ENCODE results near the gene CHCHD3.

CHCHD3 gene

DNA sequence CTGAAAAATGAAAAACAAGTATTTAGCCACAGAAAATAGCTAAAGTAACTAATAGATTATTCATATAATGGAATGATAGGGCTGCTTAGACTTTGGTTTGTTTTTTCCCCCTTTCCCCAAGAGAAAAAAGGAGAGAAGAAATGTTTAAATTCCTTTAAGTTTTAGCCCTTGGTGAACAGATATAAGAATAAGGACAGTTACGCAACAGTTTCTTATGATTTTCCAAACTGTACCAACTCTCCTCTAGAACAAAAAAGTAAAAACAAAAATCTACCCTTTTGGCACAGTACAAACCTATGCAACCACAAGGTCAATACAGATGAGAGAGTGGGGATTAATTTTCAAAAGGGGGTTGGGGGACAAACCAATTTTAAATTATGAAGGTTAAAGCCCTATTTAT is 227.7 kb downstream of the CHCHD3 start:
- Histone ChIP-seq H3K4me1 (ENCODE audit: insufficient read depth, low read length, poor library complexity, severe bottlenecking) (no peaks in the 10 kb centered on the region), H3K36me3 (ENCODE audit: insufficient read depth, low read length) (peaks cover 7% of the 10 kb centered on the region; the same call in 1 of the 2 replicates), H3K79me2 (ENCODE audit: insufficient read depth, low read length) (no peaks in the 10 kb centered on the region), H3K9me2 (replicated peaks; ENCODE audit: low read depth, low read length) (no peaks in the 10 kb centered on the region), H3K27me3 (ENCODE audit: insufficient read depth, low read length, poor library complexity, severe bottlenecking) (no peaks in the 10 kb centered on the region), H4K20me1 (ENCODE audit: insufficient read depth, low read length, poor library complexity, severe bottlenecking) (peaks cover 3% of the 10 kb centered on the region), H3K9ac (ENCODE audit: low read depth, low read length, poor library complexity, severe bottlenecking) (no peak overlapping the region), H3K9me3 (ENCODE audit: insufficient read depth, low read depth, low read length) (no peaks in the 10 kb centered on the region), H3F3A (ENCODE audit: low read depth) (no peaks in the 10 kb centered on the region), H2AFZ (ENCODE audit: low read length) (no peak overlapping the region), H3K4me2 (ENCODE audit: low read depth, low read length, poor library complexity, severe bottlenecking) (no peak overlapping the region), H3K4me3 (ENCODE audit: low read length, poor library complexity, severe bottlenecking) (no peak overlapping the region)
- TF ChIP-seq, protein P1, sequence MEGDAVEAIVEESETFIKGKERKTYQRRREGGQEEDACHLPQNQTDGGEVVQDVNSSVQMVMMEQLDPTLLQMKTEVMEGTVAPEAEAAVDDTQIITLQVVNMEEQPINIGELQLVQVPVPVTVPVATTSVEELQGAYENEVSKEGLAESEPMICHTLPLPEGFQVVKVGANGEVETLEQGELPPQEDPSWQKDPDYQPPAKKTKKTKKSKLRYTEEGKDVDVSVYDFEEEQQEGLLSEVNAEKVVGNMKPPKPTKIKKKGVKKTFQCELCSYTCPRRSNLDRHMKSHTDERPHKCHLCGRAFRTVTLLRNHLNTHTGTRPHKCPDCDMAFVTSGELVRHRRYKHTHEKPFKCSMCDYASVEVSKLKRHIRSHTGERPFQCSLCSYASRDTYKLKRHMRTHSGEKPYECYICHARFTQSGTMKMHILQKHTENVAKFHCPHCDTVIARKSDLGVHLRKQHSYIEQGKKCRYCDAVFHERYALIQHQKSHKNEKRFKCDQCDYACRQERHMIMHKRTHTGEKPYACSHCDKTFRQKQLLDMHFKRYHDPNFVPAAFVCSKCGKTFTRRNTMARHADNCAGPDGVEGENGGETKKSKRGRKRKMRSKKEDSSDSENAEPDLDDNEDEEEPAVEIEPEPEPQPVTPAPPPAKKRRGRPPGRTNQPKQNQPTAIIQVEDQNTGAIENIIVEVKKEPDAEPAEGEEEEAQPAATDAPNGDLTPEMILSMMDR (conservative IDR thresholded peaks at IDR 0.05; ENCODE audit: low read length): no peak
- no peak for TF ChIP-seq EZH2phosphoT487 (IDR thresholded peaks at IDR 0.05; ENCODE audit: borderline replicate concordance)

DNA sequence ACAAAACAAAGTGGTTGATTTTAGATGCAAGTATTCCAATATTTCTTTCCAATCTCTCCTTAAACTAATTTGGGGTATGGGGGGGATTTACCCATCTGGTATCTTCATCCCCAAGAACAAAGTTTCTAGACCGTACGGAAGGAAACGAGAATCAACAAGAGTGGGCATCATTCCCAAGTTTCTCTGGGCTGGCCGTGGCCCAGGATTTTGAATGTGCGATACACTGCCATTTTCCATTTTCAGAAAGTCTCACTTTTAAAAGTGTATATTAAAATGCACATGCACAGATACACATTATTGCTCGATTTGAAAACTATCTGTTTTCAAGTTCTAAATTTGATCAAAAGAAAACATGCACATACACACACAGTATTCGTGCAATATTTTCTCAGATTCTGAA is 234.5 kb downstream of the CHCHD3 start:
- no peaks in the 10 kb centered on the region for H3K27me3 ChIP-seq (ENCODE audit: insufficient read depth, low read length, poor library complexity, severe bottlenecking)
- TF ChIP-seq EZH2phosphoT487 (IDR thresholded peaks at IDR 0.05; ENCODE audit: borderline replicate concordance): no peak
- TF ChIP-seq, protein P1 (conservative IDR thresholded peaks at IDR 0.05; ENCODE audit: low read length): no peak
- no peaks in the 10 kb centered on the region for H4K20me1 ChIP-seq (ENCODE audit: insufficient read depth, low read length, poor library complexity, severe bottlenecking)
- no peak overlapping the region for H2AFZ ChIP-seq (ENCODE audit: low read length)
- H3K4me3 ChIP-seq (ENCODE audit: low read length, poor library complexity, severe bottlenecking): no peak overlapping the region
- H3K36me3 ChIP-seq (ENCODE audit: insufficient read depth, low read length): no peaks in the 10 kb centered on the region; the same call in 1 of the 2 replicates
- H3K9me2 ChIP-seq (replicated peaks; ENCODE audit: low read depth, low read length): no peaks in the 10 kb centered on the region
- H3F3A ChIP-seq (ENCODE audit: low read depth): no peaks in the 10 kb centered on the region
- H3K79me2 ChIP-seq (ENCODE audit: insufficient read depth, low read length): no peaks in the 10 kb centered on the region
- H3K4me2 ChIP-seq (ENCODE audit: low read depth, low read length, poor library complexity, severe bottlenecking): no peak overlapping the region
- H3K4me1 ChIP-seq (ENCODE audit: insufficient read depth, low read length, poor library complexity, severe bottlenecking): no peaks in the 10 kb centered on the region
- H3K9me3 ChIP-seq (ENCODE audit: insufficient read depth, low read depth, low read length): no peaks in the 10 kb centered on the region
- no peak overlapping the region for H3K9ac ChIP-seq (ENCODE audit: low read depth, low read length, poor library complexity, severe bottlenecking)

GRCh38 chr7:132846086-132846485 is 235.8 kb downstream of the CHCHD3 start:
- Histone ChIP-seq H3K9me2 (replicated peaks; ENCODE audit: low read depth, low read length) (no peaks in the 10 kb centered on the region), H3F3A (ENCODE audit: low read depth) (no peaks in the 10 kb centered on the region), H3K4me1 (ENCODE audit: insufficient read depth, low read length, poor library complexity, severe bottlenecking) (no peaks in the 10 kb centered on the region), H3K4me2 (ENCODE audit: low read depth, low read length, poor library complexity, severe bottlenecking) (no peak overlapping the region), H3K4me3 (ENCODE audit: low read length, poor library complexity, severe bottlenecking) (no peak overlapping the region), H3K9me3 (ENCODE audit: insufficient read depth, low read depth, low read length) (no peaks in the 10 kb centered on the region), H2AFZ (ENCODE audit: low read length) (no peak overlapping the region), H3K79me2 (ENCODE audit: insufficient read depth, low read length) (no peaks in the 10 kb centered on the region), H3K9ac (ENCODE audit: low read depth, low read length, poor library complexity, severe bottlenecking) (no peak overlapping the region), H3K27me3 (ENCODE audit: insufficient read depth, low read length, poor library complexity, severe bottlenecking) (no peaks in the 10 kb centered on the region), H4K20me1 (ENCODE audit: insufficient read depth, low read length, poor library complexity, severe bottlenecking) (no peaks in the 10 kb centered on the region), H3K36me3 (ENCODE audit: insufficient read depth, low read length) (peaks cover 5% of the 10 kb centered on the region; the same call in 1 of the 2 replicates)
- TF ChIP-seq EZH2phosphoT487 (IDR thresholded peaks at IDR 0.05; ENCODE audit: borderline replicate concordance): no peak
- TF ChIP-seq, protein P1 (conservative IDR thresholded peaks at IDR 0.05; ENCODE audit: low read length): no peak
